GM19099 (cell line): ENCODE data around the gene COL6A1.

Experiments used
- POLR2A ChIP-seq: IDR thresholded peaks from 3 replicates; pipeline ENCODE4 v1.6.1; 2011; ENCODE audit warnings: low read depth; ENCODE audit not compliant: insufficient read length; ENCODE audit errors: extremely low read depth

The COL6A1 gene

GRCh38 chr21:46000182-46000730 is 18.7 kb downstream of the COL6A1 start:
- TF ChIP-seq POLR2A = no peak

- no peak for TF ChIP-seq POLR2A
Measured at GRCh38 chr21:46000731-46001641, 19.4 kb downstream of the COL6A1 start.

GRCh38 chr21:46001821-46002681 is 20.5 kb downstream of the COL6A1 start:
- TF ChIP-seq POLR2A = no peak

DNA sequence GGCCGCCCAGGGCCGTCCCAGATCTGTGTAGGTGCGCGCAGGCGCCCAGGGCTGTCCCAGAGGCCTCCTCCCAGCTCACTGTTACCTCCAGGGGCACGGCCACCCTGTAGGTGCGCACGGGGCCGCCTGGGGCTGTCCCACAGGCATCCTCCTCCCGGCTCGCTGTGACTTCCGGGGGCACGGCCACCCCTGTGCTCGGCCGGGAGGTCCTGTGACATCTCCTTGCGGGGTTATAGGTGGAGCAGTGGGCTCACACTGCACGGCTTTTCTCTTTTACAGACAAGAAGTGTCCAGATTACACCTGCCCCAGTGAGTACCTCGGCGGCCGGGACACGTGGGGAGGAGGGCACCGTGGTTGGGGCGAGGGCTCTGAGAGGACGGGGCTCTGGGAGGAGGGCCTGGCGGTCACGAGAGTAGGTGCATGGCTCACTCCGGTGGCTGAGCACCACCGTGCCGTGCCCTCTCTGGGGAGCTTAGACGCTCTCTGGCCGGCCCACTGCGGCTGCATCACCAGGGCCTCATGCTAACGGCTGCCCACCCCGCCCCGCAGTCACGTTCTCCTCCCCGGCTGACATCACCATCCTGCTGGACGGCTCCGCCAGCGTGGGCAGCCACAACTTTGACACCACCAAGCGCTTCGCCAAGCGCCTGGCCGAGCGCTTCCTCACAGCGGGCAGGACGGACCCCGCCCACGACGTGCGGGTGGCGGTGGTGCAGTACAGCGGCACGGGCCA is 21.4 kb downstream of the COL6A1 start:
- TF ChIP-seq POLR2A = no peak

- TF ChIP-seq POLR2A = no peak
Measured at GRCh38 chr21:46003575-46004007, 22.0 kb downstream of the COL6A1 start.

GRCh38 chr21:46004168-46004861 is 22.7 kb downstream of the COL6A1 start:
- no peak for TF ChIP-seq POLR2A

- no peak for TF ChIP-seq POLR2A
Measured at GRCh38 chr21:46005081-46005480, 23.5 kb downstream of the COL6A1 start.

DNA sequence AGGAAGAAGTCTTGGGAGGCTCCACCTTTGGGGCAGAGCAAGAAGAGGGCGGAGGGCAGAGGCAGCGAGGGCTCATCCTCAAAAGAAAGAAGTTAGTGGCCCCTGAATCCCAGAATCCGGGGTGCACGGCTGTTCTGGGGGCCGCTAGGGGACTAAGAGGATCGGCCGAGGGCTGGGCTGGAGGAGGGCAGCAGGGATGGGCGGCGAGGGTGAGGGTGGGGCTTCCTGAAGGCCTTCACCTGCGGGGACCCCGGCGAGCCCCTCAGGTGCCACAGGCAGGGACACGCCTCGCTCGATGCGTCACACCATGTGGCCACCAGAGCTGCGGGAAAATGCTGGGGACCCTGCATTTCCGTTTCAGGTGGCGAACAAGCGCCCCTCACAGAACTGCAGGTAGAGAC is 23.9 kb downstream of the COL6A1 start:
- no peak for TF ChIP-seq POLR2A

DNA sequence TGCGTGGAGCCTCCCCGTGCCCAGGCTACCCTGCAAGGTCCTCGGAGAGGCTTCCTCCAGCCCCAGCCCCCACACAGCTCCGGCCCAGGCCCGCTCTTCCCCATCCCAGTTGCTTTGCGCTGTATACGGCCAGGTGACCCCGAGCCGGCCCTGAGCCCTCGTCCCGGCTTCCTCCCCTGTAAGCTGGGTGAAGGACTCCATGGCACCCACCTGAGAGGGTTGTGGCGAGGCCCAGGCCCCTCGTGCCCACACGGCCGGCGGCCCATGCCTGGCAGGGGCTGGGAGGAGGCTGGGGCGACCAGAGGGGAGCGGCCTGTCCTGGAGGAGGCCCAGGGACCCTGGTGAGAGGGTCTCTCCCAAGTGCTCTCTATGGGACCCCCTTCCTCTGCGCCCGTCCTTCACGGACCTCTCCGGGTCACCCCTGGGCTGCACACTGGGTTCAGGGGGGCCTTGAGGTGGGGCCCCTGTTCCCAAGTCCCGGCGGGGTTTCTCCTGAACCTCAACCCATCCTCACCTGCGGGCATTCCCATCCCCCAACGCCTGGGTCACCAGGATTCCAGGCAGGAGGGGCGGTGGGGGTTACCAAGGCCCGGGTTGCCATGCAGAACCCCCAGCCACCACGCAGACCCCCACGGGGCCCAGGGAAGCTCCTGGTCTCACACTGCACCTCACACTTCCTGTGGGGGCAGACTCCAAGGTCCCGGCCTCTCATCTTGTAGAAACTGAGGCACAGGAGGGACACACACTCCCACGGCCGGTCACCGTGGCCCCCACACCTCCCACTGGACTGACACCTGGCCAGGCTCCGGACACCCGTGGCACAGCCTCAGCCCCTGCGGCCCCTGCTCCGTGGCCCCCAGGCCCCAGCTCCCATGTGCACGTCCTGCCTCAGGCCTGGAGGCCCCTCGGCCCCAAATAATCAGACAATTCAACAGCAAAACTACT is 25.2 kb downstream of the COL6A1 start:
- no peak for TF ChIP-seq POLR2A

DNA sequence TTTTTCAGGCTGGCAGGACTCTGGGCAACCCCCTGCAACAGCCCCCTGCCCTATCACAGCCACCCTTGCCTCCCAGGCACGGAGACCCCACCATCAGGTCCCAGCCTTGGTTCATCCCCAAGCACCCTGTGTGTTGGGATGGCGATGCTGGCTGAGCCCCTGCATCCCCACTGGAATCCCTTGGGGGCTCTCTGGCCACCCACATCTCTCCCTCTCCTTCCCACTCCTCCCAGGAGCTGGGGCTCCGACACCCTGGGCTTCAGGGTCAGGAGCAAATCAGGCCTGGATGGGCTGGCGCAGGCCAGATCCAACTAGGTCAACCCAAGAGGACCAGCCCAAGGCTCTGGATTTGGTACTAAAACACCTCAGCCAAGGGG is 25.9 kb downstream of the COL6A1 start:
- TF ChIP-seq POLR2A = no peak

- no peak for TF ChIP-seq POLR2A
Measured at GRCh38 chr21:46008893-46009621, 27.5 kb downstream of the COL6A1 start.

- no peak for TF ChIP-seq POLR2A
Measured at GRCh38 chr21:46009951-46010705, 28.6 kb downstream of the COL6A1 start.
